GM18907 (cell line): ENCODE data around the gene SLC44A1.

ENCODE experiments used
- ATAC-seq: cut with Tn5 transposase; IDR thresholded peaks from one replicate; pipeline ENCODE4 v1.9.1; 2021; ENCODE audit warnings: mild to moderate bottlenecking, moderate library complexity; ENCODE audit not compliant: unreplicated experiment

The SLC44A1 gene

GRCh38 chr9:105269593-105269992, 25.1 kb downstream of the SLC44A1 start:
- ATAC-seq: no peak

GRCh38 chr9:105270711-105271110, 26.3 kb downstream of the SLC44A1 start:
- no peak for ATAC-seq

DNA sequence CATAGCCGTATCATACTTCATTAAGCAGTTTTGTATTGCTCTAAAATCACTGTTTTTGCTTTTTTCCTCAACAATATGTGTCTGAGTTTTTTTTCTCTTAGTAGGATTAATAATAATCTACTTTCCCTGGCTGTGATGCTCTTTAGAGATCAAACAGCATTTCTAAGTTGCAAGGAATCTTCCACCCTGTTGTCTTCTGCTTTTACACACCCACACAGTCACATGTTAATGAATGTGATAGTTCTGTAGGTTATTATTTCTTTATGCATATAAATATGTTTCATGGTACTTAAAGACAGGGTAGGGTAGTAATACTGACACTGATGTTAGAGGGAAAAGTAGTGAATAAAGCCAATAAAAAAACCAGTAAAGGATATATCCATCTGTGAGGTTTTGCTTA, 29.3 kb downstream of the SLC44A1 start:
- ATAC-seq: no peak

- ATAC-seq: no peak
Measured at GRCh38 chr9:105275111-105275510, 30.7 kb downstream of the SLC44A1 start.

- ATAC-seq: no peak
Measured at GRCh38 chr9:105275938-105276337, 31.5 kb downstream of the SLC44A1 start.

- ATAC-seq: no peak
Measured at GRCh38 chr9:105278751-105279150, 34.3 kb downstream of the SLC44A1 start.

DNA sequence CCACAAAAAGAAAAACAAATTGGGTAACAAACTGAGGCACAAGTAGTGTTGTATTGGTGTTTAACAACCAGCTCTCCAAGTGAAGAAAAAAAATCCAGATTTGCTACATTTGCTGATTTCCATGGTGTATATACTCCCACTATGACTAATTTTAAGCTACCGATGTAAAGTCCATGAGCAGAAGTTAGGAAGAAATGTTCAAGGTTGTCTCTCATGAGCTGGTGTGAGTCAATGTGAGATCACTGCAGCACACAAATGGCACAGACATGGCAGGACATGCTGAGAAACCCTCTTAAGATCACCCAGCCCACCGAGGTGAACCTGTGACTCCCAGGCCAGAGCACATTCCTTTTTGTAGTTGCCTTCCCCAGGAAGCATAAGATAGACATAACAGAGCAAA, 36.2 kb downstream of the SLC44A1 start:
- ATAC-seq: no peak

DNA sequence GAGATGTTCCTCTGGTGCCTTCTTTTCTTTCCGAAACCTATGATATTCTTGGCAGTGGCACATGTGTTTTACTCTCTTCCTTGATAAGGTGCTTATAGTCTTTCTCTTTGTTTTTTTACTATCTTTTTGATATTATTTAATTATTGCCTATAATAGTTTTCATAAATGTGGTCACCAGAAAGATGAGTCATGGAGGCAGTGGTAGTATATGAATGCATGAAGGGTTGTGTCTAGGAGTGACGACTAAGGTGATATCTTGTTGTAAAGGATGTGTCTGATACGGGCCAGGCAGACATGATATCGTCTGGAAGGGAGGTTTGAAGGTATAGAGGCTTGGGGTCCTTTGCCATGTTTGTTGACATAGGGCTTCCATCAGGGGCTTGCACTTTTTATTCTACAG, 36.8 kb downstream of the SLC44A1 start:
- ATAC-seq: no peak

DNA sequence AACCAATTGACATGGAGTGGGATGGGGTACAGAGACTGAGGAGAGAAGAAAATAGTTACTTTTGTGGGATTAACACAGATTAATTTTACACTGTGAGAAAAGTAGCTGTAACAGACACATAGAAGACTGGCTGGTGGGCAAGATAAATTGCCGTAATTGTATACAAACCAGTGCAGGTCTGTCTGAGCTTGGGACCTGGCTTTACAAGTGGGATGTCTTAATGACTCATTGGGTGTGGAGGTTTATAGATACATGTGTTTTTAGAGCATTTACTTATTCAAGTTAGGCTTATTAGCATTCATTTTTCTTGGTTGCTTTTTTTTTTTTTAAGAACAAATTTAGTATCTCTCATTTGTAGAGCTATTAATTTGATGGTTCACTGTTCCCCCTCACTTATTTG, 37.5 kb downstream of the SLC44A1 start:
- no peak for ATAC-seq

DNA sequence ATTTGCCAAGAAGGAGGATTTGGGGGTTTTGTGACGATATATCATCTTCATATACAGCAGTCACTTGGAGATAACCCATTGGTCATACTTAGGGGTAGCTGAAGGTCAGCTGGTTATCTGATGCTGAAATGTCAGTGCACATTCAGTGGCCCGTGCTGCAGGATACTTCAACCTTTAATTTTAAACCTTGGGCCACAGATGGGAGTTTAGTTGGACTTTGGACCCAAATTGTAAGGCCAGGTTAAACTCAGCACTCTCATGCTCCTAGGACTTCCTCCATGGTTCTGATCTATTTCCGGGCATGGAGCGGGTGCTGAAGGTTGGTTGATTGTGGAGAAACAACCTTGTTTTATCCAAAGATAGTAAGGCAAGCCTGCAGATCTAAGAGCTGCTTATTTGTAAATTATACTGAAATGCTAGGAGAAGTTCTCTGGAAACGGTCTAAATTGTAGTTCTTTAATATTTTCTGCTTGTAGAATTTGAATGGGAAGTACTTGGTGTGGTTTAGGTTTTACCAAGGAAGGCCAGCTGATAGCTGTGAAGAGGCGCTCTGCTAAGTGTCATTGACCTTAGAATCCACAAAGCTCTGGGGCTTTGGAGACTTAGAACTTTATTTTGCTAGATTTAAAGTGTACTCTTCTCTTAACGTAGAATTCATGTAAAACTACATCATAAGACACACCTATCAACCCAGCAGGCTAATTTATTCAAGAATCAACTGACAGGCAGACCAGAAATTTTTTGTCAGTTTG, 38.6 kb downstream of the SLC44A1 start:
- no peak for ATAC-seq

DNA sequence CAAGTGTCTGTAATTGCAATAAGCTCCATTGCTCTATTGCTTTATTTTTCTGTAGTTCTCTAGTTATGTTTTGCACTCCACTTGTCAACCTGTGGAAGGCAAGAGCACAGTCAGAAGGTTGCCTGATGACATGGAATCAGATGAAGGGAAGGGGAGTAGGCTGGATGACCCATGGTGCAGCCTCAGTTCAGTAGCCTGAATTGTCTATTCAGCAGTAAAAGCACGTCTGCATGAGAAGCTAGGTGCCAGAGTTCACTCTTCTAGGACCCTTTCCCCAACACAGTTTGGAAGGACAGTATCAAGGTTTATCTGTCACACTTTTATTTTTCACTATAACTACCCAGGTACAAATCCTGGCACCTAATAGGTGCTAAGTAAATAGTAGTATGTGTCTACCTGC, 39.3 kb downstream of the SLC44A1 start:
- ATAC-seq: no peak

- no peak for ATAC-seq
Measured at GRCh38 chr9:105284463-105284862, 40.0 kb downstream of the SLC44A1 start.

DNA sequence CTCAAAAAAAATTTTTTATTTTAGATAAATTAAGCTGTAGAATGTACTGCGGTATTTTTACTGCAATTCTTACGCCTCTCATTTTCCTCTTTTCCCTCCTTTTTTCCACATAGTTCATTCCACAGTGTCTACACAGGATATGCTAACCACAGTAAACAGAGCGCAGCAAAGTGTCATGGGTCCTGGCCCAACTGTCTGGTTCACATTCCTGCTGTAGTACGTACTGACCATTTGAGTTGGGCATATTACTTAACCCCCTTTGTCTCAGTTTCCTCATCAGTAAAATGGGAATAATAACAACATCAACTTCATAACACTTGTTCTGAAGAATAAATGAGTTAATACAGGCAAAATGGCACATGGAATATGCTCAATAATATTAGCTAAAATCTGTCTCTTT, 41.6 kb downstream of the SLC44A1 start:
- no peak for ATAC-seq

- no peak for ATAC-seq
Measured at GRCh38 chr9:105289305-105289704, 44.9 kb downstream of the SLC44A1 start.

DNA sequence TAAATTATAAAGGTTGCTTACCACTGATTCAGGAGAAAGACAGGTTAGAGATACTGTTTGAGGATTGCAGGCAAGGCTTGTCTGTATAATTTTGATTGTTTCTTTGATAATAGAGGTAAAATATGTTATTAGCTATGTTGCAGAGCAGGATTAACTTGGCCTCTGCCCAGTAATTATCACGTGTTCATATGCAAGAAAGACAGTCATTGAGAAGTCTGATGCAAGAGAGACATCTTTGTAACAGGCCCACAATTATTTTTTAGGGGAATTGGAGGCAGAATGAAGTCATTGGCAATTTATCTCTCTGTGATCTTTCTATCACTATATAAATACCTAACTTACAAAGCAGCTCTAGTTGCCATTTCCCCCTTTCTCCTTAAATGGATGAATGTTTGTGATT, 46.0 kb downstream of the SLC44A1 start:
- ATAC-seq: no peak

DNA sequence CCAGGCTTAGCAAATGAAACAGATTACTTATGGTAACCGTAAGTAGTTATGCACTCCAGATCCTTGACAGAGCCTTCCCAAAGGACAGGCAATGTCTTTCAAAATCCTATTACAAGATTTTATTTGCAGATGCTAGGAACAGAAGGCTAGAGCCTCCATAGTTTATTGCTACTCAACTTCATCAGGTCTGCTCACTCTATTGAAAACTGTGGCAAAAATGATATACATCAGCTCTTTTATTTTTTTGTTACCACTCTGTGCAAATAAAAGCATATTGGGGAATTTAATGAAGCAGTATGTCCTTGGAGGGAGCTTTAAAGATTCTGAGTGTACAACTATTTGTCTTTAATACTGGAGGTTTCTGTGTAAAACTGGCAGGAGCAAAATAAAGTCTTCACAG, 46.5 kb downstream of the SLC44A1 start:
- no peak for ATAC-seq

DNA sequence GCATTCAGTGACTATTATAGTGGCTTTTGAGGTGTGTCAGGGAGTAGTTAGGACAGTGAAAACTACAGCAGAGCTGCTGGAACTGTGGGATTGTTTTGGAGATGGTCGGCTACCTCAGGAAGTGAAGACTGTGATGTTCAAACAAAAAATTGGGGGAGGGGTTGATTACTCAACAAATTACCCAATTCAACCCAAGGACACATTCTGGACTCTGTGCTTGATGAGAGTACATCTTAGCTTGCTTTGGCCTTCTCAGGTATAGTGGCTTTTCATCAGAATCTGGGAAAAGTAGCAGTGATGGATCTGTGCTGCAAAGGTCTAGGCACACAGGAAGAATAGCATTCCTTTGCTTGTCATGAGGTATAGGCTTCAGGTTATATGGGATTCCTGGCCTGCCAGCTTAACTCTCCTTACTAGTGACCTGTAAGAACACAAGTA, 47.0 kb downstream of the SLC44A1 start:
- no peak for ATAC-seq

DNA sequence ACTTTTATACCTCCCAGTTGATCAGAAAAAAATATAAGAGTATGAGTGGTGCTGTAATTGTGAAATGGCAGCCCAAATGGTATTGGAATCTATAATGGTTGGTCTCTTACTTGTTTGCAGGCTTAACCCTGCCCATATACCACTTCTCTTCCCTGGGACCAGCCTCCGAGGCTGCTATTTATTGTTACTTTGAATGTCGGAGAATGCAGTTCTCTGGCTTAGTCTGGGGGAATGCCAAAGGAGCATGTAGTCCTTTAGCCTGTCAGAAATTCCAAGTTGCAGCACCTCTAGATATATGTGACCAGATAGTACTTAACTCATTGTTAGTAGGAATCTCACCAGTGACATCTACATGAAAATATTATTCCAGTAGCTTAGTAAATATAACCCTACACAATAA, 47.5 kb downstream of the SLC44A1 start:
- ATAC-seq: no peak

- ATAC-seq: no peak
Measured at GRCh38 chr9:105293408-105293807, 49.0 kb downstream of the SLC44A1 start.

- ATAC-seq: no peak
Measured at GRCh38 chr9:105295201-105295550, 50.7 kb downstream of the SLC44A1 start.

DNA sequence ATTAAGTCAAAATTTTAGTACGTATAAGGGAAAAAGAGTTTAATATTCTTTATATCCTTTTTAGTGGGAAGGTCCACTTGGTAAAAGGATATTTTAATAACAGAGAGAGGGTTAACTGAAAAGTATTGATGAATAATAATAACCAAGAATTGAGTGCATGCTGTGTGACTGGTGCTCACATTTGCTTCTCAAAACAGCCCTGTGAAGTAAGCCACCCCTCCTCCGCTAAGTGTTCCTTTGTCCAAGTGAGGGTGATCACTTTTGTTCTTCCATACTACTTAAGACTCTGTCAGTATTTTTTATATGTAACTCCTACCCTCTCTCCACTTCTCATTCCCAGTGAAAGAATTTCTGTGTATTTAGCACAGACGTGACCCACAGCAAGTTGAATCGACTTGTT, 51.5 kb downstream of the SLC44A1 start:
- ATAC-seq: no peak

GRCh38 chr9:105296445-105296844, 52.0 kb downstream of the SLC44A1 start:
- no peak for ATAC-seq

GRCh38 chr9:105296877-105297287, 52.4 kb downstream of the SLC44A1 start:
- no peak for ATAC-seq
